Eye (tissue), 1 donor: Measurements from ENCODE around the gene SRGAP1.

Source experiments
- DNase-seq: peaks from one replicate; pipeline ENCODE4 v3.0.0-alpha.2; 2015

Gene SRGAP1

GRCh38 chr12:63911341-63911740, 66.8 kb downstream of the SRGAP1 start:
- no peak for DNase-seq

GRCh38 chr12:63912651-63913050, 68.2 kb downstream of the SRGAP1 start:
- no peak for DNase-seq

- no peak for DNase-seq
Measured at GRCh38 chr12:63913929-63914328, 69.4 kb downstream of the SRGAP1 start.

- peak; percentile 76 for DNase-seq
Measured at GRCh38 chr12:63915105-63915800, 70.8 kb downstream of the SRGAP1 start.

GRCh38 chr12:63916561-63917476, 72.3 kb downstream of the SRGAP1 start:
- DNase-seq = no peak

- DNase-seq = no peak
Measured at GRCh38 chr12:63917477-63917862, 73.0 kb downstream of the SRGAP1 start.

- DNase-seq = peak; percentile 46
Measured at GRCh38 chr12:63917864-63918799, 73.6 kb downstream of the SRGAP1 start.

GRCh38 chr12:63918800-63919300, 74.3 kb downstream of the SRGAP1 start:
- DNase-seq = no peak

- DNase-seq = no peak
Measured at GRCh38 chr12:63919756-63920155, 75.3 kb downstream of the SRGAP1 start.

- DNase-seq = no peak
Measured at GRCh38 chr12:63921157-63921556, 76.7 kb downstream of the SRGAP1 start.

GRCh38 chr12:63922474-63922873, 78.0 kb downstream of the SRGAP1 start:
- no peak for DNase-seq

- DNase-seq = no peak
Measured at GRCh38 chr12:63924781-63925180, 80.3 kb downstream of the SRGAP1 start.

GRCh38 chr12:63927511-63927910, 83.0 kb downstream of the SRGAP1 start:
- DNase-seq = no peak

- DNase-seq = no peak
Measured at GRCh38 chr12:63928305-63928704, 83.8 kb downstream of the SRGAP1 start.

- no peak for DNase-seq
Measured at GRCh38 chr12:63929426-63929825, 84.9 kb downstream of the SRGAP1 start.

- DNase-seq = no peak
Measured at GRCh38 chr12:63930971-63931370, 86.5 kb downstream of the SRGAP1 start.

- no peak for DNase-seq
Measured at GRCh38 chr12:63931703-63932102, 87.2 kb downstream of the SRGAP1 start.

- no peak for DNase-seq
Measured at GRCh38 chr12:63934936-63935335, 90.4 kb downstream of the SRGAP1 start.

GRCh38 chr12:63935361-63935760, 90.9 kb downstream of the SRGAP1 start:
- DNase-seq = no peak

GRCh38 chr12:63937378-63938316, 93.1 kb downstream of the SRGAP1 start:
- DNase-seq = peak; percentile 31

- peak; percentile 85 for DNase-seq
Measured at GRCh38 chr12:63940310-63941005, 96.0 kb downstream of the SRGAP1 start.
